Inflammatory macrophage treated with lipopolysaccharide for 1 hour (primary cell): ENCODE results near the gene RAPH1.
"Not testable (repeated sequence)": the region's sequence is repeated elsewhere in the genome, so short reads cannot be mapped to it uniquely, and the experiment has no call there.

Experiments
- DNase-seq, 2 donors: peaks; one replicate each; pipeline ENCODE4 v3.0.0-alpha.2; 2020 to 2022

RAPH1 gene

DNA sequence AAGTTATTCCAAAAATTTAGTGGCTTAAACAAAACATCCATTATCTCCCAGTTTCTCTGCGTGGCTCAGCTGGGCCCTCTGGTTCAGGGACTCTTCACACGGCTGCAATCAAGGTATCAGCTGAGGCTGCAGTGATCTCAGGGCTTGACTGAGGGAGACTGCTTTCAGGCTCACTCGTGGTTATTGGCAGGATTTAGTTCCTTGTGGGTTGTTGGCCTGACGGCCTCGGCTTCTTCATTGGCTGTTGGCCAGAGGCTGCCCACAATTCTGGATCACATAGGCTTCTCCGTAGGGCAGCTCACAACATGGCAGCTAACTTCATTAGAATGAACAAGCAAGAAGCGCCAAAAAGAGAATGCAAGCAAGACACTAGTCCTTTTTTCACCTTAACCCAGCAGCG lies 116.8 kb downstream of the RAPH1 start:
- DNase-seq, result no peak

DNA sequence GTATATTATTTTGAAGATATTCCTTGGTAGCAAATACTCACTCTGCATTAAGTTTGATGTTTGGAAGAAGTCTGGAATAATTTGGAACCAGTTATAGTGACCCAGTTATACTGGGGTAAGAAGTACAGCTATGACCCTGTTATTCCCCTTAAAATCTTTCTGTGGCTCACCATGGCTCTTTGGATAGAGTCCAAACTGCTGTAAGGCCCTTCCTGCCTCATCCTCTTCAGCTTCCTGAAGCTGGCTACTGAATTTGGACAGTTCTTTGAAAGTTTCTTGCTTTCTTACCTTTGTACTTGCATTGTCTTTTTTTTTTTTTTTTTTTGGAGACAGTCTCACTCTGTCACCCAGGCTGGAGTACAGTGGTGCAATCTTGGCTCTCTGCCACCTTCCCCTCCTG lies 121.3 kb downstream of the RAPH1 start:
- no peak for DNase-seq

DNA sequence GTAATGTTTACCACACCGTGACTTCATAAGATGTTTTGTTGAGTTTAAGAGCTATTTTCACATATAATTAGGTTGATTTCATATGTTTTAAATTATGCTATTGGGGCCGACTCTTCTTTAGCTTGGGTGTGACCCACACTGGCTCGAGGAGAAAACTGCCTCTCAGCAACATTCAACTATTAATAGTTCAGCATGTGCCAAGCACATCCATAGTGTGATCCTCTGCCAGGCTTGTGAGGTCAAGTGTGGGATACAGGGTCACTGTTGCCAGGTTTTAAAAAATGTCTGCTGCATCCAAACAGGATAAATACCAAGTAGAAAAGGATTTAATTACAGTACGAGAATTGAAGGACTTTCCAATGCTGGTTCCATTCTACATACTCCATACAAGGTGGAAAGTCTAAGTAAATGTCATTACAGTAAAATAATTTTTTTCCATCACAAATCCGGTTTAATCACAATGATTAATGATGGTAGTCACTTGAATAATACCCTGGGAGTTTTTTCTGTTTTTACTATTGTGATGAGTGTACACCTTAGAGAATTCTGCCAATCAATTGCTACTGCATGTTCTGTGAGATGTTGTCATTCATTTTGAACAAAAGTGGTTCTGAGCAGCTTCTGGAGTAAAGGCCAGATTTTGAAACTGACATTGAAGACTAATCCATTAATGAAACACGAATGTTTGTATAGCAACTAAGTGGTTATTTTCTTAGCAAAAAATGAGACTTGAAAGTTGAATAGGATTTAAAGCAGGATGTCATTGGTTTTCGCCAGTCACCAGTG lies 122.4 kb downstream of the RAPH1 start:
- DNase-seq, result no peak

DNA sequence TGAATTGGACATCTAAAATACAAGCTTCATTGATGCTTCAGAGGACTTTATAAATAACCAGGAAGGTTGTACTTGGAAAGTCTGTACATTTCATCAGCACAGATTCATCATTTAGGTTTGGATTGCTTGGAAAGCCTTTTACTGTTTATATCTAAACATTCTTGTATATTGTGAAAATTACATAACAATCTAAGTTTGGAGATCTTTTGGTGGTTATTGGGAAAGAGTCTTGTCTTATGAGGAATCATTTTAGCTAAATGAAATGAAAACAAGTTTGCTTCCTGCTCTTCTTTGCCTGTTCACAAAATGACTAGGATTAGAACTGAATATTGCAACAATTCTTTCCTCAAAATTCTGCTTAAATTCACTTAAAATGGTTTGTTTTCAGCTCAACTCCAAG lies 127.6 kb downstream of the RAPH1 start:
- no peak for DNase-seq

DNA sequence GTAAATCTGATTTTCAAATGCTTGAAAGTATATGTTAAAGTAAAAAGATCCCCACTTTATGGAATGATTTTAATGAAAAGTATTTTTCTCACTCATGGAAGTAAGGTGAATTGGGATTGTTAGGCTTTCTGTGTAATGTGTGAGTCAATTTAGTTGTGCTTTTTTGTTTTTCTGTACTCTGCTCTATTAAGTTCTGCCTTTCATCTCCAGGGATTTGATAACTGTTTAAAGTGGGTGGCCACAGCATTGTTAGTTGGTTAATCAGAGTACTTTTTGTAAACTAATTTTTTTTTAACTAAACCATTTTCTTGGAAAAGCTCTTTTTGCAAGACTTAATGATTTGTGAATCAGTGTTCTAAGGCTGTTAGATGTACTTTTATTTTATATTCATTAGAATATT lies 130.1 kb downstream of the RAPH1 start:
- no peak for DNase-seq

DNA sequence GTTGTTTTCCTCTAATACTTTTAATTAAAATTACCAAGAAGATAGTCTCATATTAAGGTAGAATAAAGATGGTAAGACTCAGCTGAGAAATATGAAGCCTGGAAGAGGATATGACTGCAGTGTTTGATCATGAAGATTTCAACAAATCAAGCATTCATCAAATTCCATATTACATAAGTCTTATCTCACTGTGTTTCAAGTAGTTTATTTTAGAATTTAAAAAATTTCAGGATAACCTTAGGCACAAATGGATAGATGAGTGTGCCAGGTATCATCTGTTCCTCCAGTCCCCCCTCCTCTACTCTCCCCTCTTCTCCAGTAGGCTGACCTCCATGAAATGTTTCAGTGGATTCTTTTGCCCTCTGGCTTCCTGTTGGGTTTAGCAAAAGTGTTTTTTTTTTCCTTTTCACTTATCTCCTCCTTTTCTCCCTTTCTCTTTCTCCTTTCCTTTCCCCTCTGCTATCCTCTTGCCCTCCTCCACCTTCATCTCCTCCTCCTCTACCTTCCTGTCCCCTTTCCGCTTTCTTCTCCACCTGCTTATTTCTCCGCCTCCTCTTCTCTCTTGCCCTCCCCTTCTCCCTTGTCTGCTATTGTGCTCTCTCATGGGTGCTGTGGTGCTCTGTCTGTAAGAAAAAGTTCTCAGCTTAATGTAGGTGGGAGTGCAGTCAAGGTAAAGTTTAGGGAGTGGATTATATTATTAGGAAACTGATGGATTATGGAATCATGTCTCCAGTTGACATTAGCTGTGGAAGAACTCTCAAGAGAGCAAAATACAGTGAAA lies 134.1 kb downstream of the RAPH1 start:
- no peak for DNase-seq

DNA sequence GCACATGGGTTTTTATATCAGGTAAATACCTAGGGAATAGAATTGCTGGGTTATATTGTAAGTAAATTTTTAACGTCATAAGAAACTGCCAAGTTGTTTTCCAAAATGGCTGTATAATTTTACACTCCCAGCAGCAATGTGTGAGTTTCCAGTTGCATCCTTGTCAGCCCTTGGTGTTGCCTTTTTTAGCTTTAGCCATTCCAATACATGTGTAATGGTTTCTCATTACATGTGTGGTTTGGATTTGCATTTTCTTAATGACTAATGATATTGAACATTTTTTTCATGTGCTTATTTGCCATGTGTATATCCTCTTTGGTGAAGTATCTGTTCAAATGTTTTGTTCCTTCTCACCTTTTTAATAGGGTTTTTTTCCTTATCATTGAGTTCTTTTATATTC lies 136.1 kb downstream of the RAPH1 start:
- DNase-seq, result no peak

DNA sequence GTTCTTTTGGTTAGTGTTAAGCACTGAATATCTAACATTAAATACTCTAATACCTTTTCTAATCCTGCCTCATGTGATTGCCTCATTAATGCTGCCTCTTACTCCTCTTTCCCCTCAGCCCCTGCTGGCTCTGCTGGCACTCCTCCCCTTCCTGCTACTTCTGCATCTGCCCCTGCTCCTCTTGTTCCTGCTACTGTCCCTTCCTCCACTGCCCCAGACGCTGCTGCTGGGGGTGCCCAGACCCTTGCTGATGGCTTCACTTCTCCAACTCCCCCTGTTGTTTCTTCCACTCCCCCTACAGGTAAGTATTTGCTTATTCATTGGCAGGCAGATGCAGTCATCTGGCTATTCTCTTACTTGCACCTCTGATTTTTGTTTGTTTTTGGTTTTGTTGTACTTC lies 138.4 kb downstream of the RAPH1 start:
- no peak for DNase-seq

DNA sequence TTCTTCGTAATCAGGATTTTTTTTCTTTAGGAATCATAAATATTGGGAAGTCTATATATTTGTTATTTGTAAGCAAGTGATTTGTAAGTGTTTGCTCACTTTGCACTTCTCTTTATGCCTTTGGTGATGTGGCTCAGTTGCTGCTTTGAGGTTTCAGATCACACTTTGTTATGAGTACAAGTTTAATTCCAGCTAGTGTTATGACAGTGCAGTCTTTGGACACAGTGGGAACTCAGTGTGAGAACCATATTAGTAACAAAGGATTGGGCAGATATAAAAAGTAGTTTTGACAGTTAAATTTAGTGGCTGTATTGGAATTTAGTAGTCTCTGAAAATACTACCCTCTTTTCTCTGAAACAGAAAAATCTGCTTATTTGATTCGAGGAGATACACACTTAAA lies 139.2 kb downstream of the RAPH1 start:
- DNase-seq, result no peak

DNA sequence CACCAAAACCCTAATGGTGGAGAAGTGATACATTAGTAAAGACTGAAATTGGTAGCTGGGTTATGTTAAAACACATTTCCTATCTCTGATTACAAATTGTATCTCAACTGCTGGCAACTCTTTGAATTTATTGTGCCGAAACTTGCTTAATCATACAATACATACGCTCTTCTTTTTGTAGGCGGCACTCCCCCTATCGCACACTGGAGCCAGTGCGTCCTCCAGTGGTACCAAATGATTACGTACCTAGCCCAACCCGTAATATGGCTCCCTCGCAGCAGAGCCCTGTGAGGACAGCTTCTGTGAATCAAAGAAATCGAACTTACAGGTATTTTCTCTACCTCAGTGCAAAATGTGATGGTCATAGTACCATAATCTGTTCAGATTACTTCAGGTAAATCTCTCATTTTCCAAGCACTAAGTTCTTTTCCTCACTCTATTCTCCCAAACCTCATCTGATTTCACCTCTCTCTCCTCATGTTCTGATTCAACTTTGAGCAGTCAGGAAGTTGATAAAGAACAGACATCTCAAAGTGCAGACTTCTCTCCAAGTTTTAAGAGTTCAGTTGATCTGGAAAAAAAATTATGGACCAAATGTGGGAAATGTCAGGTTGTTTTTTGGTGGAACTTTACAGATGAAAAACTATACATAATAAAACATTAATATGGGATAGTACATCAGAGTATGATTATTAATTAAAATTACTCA lies 140.4 kb downstream of the RAPH1 start:
- no peak for DNase-seq

DNA sequence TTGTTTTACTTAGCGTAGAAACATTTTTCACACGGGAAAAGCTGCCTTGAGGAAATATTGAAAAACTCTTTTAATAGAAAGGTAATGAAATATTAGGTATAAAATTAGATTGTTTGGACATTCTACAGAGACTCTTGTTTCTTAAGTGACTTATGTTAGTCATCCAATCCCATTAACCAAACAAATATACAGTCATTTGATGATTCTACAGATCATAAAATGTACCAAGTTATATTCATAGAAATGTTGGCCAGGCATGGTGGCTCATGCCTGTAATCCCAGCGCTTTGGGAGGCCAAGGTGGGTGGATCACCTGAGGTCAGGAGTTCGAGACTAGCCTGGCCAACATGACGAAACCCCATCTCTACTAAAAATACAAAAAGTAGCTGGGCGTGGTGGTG lies 146.9 kb downstream of the RAPH1 start:
- DNase-seq, result not testable (repeated sequence)

DNA sequence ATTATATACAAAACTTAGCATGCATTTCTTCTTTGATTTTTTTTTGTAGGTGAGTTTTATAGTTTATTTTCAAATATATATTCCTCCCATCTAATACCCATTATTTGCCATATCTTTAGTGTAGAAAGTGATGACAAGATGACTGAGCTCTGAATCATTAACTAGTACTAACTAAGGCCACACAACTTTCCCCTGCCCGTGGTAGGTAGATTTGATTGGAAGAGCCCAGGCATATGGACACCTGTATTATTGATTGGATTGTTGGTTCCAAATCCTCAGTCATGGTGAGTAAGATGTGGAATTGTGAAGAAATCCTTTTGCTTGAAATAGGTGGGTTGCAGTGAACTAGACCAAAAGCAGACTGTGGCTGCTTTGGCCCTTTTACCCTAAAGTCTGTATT lies 152.1 kb downstream of the RAPH1 start:
- DNase-seq, result no peak

DNA sequence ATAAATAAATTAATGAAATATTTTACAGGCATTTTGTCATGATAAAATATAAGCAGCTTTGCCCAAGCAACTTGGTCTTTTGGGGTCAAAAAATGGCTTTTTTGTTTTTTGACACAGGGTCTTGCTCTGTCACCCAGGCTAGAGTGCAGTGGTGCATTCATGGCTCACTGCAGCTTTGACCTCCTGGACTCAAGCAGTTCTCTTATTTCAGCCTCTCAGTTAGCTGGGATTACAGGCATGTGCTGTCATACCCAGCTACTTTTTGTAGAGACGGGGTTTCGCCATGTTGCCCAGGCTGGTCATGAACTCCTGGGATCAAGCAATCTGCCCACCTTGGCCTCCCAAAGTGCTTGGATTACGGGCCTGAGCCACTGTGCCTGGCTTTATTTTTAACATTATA lies 155.9 kb downstream of the RAPH1 start:
- DNase-seq, result no peak

DNA sequence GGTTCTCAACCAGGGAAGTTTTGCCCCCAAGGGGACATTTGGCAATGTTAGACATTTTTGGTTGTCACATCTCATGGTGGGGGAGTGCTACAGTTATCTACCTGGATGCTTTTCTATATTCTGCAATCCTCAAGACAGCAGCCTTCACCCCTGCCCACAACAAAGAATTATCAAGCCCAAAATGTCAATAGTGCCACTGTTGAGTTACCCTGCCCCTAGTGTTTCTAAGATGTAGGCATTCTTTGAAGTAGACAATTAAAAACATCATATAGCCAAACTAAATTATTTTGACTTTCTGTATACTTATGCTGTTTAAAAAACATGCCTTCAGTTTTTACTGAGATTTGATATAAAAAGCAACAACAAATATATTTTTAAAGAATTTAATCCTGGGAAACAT lies 158.9 kb downstream of the RAPH1 start:
- DNase-seq, result no peak

DNA sequence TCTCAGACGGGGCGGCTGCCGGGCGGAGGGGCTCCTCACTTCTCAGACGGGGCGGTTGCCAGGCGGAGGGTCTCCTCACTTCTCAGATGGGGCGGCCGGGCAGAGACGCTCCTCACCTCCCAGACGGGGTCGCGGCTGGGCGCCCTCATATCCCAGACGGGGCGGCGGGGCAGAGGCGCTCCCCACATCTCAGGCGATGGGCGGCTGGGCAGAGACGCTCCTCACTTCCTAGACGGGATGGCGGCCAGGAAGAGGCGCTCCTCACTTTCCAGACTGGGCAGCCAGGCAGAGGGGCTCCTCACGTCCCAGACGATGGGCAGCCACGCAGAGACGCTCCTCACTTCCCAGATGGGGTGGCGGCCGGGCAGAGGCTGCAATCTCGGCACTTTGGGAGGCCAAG lies 162.4 kb downstream of the RAPH1 start:
- not testable (repeated sequence) for DNase-seq

DNA sequence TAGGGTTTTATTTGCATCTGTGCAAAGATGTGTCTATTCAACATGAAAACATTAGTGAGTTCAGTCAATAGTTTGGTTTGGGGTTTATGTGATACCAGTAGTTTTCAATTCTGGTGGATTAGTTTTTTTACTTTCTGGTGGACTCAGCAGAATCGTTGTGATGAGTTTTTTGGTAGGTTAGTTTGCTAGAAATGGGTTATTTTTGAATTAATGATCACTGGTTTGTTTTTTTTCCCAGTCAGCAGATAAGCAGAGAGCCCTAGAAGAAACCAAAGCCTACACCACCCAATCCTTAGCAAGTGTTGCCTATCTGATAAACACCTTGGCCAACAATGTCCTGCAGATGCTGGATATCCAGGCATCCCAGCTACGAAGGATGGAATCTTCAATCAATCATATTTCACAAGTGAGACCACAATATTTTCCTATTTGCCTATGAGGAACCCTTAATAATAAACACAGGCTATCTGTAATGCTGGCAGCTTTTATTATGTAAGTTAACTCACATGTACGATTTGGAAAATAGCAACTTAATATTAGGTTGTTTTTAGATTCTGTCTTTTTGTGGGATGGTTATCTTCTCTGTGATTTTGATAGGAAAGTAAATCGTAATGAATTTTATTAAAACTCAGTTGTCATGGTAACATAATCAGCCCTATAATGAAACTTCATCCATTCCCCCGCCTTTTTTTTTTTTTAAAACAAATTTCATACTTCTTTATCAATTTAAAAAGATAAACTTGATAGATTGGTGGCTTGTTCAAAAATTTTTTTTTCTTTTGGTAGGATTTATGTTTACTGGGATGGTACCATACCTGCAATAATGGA lies 168.2 kb downstream of the RAPH1 start:
- no peak for DNase-seq

DNA sequence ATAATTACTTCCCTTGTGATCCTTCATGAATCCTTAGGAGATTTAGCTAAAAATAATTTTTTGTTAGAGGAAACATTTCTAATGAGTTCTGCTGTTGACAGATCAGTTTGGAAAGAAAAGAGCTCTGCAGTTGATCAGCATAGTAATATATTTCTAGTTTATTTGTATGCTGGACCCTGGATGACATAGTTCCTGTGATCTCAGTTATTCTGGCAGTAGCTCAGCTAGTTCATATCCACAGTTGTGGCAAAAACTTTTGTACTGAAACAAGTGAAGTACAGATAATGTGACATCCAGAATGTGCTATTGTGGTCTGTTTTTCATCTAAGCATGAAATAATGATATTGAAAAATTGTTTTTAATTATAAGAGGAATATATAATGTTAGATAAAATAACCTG lies 173.2 kb downstream of the RAPH1 start:
- DNase-seq, result no peak

DNA sequence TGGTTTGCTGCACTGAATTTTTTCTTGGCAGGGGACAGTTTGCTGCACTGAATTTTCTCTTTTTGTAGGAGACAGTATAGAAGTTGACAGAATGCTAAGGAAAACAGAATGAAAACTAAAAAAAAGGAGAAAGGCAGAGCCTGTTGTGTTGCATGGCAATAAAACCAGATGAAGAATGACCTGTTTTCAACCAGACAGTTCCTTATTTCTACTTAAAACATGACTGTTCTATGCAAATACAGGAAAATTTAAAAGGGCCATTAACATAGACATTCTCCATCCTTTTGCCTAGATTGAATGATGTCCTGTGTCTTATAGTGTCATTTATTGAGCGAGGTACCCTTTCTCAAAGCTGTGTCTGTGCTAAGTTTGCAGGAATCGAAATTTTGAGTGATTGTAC lies 173.6 kb downstream of the RAPH1 start:
- no peak for DNase-seq

DNA sequence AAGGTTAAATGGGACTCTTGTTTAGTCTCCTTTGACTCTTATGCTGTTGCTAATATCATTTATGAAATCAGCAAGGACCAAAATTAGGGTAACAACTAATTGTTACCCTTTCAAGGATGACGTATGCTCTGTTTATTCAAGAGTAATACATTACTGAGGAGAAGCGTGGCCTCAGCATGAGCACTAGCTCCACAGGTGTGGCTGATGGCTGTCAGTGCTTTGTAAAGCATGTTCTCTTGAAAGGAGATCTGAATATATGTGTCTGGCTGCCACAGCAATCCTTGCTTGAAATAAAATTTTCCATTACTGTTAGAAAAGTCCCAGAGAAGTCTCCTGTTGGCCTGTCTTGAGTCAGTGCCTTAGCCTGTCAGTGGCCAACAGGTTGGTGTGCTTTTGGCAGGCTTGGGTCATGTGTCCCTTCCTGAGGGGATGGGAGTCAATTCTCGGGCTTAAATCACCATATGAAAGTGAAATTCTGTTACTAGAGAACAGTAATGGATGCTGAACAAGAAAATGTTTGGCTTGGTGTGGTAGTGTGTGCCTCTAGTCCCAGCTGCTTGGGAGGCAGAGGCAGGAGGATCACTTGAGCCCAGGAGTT lies 174.2 kb downstream of the RAPH1 start:
- DNase-seq, result no peak

DNA sequence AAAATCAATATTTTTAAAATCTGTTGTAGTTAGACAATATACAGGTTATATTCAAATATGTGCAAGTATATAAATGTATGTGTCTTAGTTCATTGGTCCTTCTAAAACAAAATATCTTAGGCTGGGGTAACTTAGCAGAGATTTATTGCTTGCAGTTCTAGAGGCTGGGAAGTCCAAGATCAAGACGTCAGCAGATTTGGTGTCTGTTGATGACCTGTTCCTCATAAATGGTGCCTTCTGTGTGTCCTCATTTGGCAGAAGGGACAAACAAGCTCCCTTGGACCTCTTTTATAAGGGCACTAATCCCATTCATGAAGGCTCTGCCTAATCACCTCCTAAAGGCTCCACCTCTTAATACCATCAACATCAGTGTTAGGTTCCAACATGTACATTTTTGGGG lies 175.7 kb downstream of the RAPH1 start:
- no peak for DNase-seq

DNA sequence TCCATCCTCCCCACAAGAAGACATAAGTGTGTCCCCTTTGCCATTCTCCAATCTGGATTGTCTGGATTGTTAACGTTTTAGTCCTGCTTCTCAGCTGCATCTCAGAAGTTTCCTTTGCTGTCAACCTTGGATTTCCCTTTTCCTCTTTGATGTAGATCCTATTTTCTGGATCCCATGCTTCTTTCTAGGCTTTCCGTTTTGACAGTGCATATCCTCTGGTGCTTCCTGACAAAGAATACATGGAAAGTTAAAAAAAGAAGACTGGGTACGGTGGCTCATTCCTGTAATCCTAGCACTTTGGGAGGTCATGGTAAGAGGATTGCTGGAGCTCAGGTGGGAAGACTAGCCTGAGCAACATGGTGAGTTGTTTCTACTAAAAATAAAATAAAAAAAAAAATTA lies 180.1 kb downstream of the RAPH1 start:
- DNase-seq, result no peak

DNA sequence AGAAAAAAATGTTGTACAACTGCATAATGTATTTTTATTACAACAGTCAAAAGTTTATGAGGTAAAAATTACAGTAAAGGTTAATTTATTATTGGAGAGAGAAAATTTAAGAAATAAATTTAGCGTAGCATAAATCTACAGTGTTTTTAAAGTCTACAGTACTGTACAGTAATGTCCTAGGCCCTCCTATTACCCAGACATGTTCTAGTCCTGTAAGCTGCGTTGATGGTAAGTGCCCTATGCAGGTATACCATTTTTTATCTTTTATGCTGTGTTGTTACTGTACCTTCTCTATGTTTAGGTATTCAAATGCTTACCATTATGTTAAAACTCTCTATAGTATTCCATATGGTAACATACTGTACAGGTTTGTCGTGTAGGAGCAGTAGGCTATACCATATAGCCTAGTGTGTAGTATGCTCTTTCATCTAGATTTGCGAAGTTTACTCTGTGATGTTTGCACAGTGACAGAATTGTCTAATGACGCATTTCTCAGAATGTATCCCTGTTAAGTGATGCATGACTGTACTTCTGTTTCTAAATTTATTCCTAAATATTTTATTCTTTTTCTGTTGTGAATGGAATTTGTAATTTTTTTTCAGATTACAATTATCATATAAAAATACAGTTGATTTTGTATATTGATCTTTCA lies 182.4 kb downstream of the RAPH1 start:
- DNase-seq, result no peak
